ENCODE data around the gene TERT. TPM values are rescaled to one million over a fixed set of nuclear protein-coding genes. Genes with fewer than 3 reads are reported as not detected.

The TERT gene
- total RNA-seq, 2 experiments from 2014 or later, result 156 to 198 TPM

DNA sequence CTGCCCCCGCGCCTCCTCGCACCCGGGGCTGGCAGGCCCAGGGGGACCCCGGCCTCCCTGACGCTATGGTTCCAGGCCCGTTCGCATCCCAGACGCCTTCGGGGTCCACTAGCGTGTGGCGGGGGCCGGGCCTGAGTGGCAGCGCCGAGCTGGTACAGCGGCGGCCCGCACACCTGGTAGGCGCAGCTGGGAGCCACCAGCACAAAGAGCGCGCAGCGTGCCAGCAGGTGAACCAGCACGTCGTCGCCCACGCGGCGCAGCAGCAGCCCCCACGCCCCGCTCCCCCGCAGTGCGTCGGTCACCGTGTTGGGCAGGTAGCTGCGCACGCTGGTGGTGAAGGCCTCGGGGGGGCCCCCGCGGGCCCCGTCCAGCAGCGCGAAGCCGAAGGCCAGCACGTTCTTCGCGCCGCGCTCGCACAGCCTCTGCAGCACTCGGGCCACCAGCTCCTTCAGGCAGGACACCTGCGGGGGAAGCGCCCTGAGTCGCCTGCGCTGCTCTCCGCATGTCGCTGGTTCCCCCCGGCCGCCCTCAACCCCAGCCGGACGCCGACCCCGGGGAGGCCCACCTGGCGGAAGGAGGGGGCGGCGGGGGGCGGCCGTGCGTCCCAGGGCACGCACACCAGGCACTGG lies 548 bp downstream of the TERT start:
- intact Hi-C loops (cut with micrococcal nuclease; ENCODE audit: unreplicated experiment), result loop anchor here (1.0 to 2.0 kb wide), 2 partner anchors 18 to 48 kb away; no protein-coding TSS in a partner anchor
- Histone ChIP-seq H3K27ac (ENCODE audit: low read depth, low read length, poor library complexity, severe bottlenecking) (peak overlapping the region; percentile 87), H3K9me2 (ENCODE audit: insufficient read depth, low read length) (no peaks in the 10 kb centered on the region), H3K4me2 (ENCODE audit: low read length) (peak overlapping the region; percentile 87), H2AFZ (ENCODE audit: low read length) (no peak overlapping the region), H3K36me3 (ENCODE audit: insufficient read depth, low read length) (peaks cover 42% of the 10 kb centered on the region), H3K9me3 (ENCODE audit: low read length) (no peaks in the 10 kb centered on the region), H3K79me2 (ENCODE audit: insufficient read depth, low read depth, low read length) (peaks cover 59% of the 10 kb centered on the region), H4K20me1 (ENCODE audit: insufficient read depth, low read length) (peaks cover 7% of the 10 kb centered on the region; the same call in 1 of the 2 replicates), H3K4me3 (ENCODE audit: low read depth, low read length, poor library complexity, severe bottlenecking) (peak overlapping the region; percentile 79), H3K4me1 (ENCODE audit: insufficient read depth, low read length, poor library complexity, severe bottlenecking) (peaks cover 65% of the 10 kb centered on the region)
- ChIA-PET CTCF (ENCODE audit: unreplicated experiment) (interaction anchor here (0.6 kb wide), 3 partner anchors 19 to 50 kb away, joined by 3 to 4 read pairs (median 3); partner anchors contain the start of gene CLPTM1L), POLR2A (interaction anchor here (0.6 to 7.0 kb wide), 4 partner anchors 13 to 182 kb away, joined by 3 to 60 read pairs (median 3); no protein-coding TSS in a partner anchor)
- no TSS peak for BruUV-seq (replicated peaks)
- TF ChIP-seq, protein P1, sequence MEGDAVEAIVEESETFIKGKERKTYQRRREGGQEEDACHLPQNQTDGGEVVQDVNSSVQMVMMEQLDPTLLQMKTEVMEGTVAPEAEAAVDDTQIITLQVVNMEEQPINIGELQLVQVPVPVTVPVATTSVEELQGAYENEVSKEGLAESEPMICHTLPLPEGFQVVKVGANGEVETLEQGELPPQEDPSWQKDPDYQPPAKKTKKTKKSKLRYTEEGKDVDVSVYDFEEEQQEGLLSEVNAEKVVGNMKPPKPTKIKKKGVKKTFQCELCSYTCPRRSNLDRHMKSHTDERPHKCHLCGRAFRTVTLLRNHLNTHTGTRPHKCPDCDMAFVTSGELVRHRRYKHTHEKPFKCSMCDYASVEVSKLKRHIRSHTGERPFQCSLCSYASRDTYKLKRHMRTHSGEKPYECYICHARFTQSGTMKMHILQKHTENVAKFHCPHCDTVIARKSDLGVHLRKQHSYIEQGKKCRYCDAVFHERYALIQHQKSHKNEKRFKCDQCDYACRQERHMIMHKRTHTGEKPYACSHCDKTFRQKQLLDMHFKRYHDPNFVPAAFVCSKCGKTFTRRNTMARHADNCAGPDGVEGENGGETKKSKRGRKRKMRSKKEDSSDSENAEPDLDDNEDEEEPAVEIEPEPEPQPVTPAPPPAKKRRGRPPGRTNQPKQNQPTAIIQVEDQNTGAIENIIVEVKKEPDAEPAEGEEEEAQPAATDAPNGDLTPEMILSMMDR (conservative IDR thresholded peaks at IDR 0.05; ENCODE audit: low read length), result no peak
- no peak for TF ChIP-seq EZH2phosphoT487 (IDR thresholded peaks at IDR 0.05; ENCODE audit: borderline replicate concordance, low read depth, low read length)
- DNase-seq (ENCODE audit: low spot score), result peak; percentile 83

DNA sequence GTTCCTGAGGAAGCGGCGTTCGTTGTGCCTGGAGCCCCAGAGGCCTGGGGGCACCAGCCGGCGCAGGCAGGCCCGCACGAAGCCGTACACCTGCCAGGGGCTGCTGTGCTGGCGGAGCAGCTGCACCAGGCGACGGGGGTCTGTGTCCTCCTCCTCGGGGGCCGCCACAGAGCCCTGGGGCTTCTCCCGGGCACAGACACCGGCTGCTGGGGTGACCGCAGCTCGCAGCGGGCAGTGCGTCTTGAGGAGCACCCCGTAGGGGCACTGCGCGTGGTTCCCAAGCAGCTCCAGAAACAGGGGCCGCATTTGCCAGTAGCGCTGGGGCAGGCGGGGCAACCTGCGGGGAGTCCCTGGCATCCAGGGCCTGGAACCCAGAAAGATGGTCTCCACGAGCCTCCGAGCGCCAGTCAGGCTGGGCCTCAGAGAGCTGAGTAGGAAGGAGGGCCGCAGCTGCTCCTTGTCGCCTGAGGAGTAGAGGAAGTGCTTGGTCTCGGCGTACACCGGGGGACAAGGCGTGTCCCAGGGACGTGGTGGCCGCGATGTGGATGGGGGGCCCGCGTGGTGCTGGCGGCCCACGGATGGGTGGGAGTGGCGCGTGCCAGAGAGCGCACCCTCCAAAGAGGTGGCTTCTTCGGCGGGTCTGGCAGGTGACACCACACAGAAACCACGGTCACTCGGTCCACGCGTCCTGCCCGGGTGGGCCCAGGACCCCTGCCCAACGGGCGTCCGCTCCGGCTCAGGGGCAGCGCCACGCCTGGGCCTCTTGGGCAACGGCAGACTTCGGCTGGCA lies 1.3 kb downstream of the TERT start:
- TF ChIP-seq, protein P1 (conservative IDR thresholded peaks at IDR 0.05; ENCODE audit: low read length), result no peak
- TF ChIP-seq EZH2phosphoT487 (IDR thresholded peaks at IDR 0.05; ENCODE audit: borderline replicate concordance, low read depth, low read length), result no peak

More for the DNA sequence above, 1.3 kb downstream of the TERT start:
- Histone ChIP-seq H2AFZ (ENCODE audit: low read length) (no peak overlapping the region), H3K79me2 (ENCODE audit: insufficient read depth, low read depth, low read length) (peaks cover 63% of the 10 kb centered on the region), H3K36me3 (ENCODE audit: insufficient read depth, low read length) (peaks cover 48% of the 10 kb centered on the region), H3K9me3 (ENCODE audit: low read length) (no peaks in the 10 kb centered on the region), H3K9me2 (ENCODE audit: insufficient read depth, low read length) (no peaks in the 10 kb centered on the region), H3K4me2 (ENCODE audit: low read length) (peak overlapping the region; percentile 87), H3K27ac (ENCODE audit: low read depth, low read length, poor library complexity, severe bottlenecking) (peak overlapping the region; percentile 87), H3K4me3 (ENCODE audit: low read depth, low read length, poor library complexity, severe bottlenecking) (peak overlapping the region; percentile 79), H4K20me1 (ENCODE audit: insufficient read depth, low read length) (peaks cover 7% of the 10 kb centered on the region; the same call in 1 of the 2 replicates), H3K4me1 (ENCODE audit: insufficient read depth, low read length, poor library complexity, severe bottlenecking) (peaks cover 60% of the 10 kb centered on the region)
- BruUV-seq (replicated peaks), result no TSS peak
- intact Hi-C loops (cut with micrococcal nuclease; ENCODE audit: unreplicated experiment), result loop anchor here (1.0 to 2.0 kb wide), 2 partner anchors 19 to 49 kb away; no protein-coding TSS in a partner anchor
- peak; percentile 68 for DNase-seq (ENCODE audit: low spot score)
- CTCF ChIA-PET (ENCODE audit: unreplicated experiment), result interaction anchor here (0.6 kb wide), 3 partner anchors 19 to 51 kb away, joined by 3 to 4 read pairs (median 4); partner anchors contain the start of gene CLPTM1L
- POLR2A ChIA-PET, result interaction anchor here (0.7 to 7.0 kb wide), 5 partner anchors 12 to 24 kb away, joined by 3 to 60 read pairs (median 3); no protein-coding TSS in a partner anchor
